Testis (tissue), 2 donors: Measurements from ENCODE around the gene KRTAP19-6.

Experiments used
- POLR2A ChIP-seq: fragments of 450-650 bp; IDR thresholded peaks from one replicate; pipeline ENCODE4 v1.6.1; 2017; ENCODE audit warnings: antibody characterized with exemption, mild to moderate bottlenecking, moderate library complexity
- TF ChIP-seq, protein P1 (sequence below), 3 experiments: fragments of 450-650 bp in 2 of 3; fragments of 200-600 bp in 1 of 3; sonication (generic) in 1 of 3; IDR thresholded peaks; one replicate each; pipeline ENCODE4 v1.5.1; 2016 to 2019; ENCODE audit warnings: antibody characterized with exemption in 3 of 3, mild to moderate bottlenecking in 2 of 3, moderate library complexity in 1 of 3

- TF ChIP-seq, protein P1, sequence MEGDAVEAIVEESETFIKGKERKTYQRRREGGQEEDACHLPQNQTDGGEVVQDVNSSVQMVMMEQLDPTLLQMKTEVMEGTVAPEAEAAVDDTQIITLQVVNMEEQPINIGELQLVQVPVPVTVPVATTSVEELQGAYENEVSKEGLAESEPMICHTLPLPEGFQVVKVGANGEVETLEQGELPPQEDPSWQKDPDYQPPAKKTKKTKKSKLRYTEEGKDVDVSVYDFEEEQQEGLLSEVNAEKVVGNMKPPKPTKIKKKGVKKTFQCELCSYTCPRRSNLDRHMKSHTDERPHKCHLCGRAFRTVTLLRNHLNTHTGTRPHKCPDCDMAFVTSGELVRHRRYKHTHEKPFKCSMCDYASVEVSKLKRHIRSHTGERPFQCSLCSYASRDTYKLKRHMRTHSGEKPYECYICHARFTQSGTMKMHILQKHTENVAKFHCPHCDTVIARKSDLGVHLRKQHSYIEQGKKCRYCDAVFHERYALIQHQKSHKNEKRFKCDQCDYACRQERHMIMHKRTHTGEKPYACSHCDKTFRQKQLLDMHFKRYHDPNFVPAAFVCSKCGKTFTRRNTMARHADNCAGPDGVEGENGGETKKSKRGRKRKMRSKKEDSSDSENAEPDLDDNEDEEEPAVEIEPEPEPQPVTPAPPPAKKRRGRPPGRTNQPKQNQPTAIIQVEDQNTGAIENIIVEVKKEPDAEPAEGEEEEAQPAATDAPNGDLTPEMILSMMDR (IDR thresholded peaks at IDR 0.05): no peak
- no peak for TF ChIP-seq POLR2A
Observed at GRCh38 chr21:30502041-30502440, 39.6 kb downstream of the KRTAP19-6 start, which contains the start of gene KRTAP19-5.
